ENCODE measurements around the gene GLB1L2. TPM values are rescaled to one million over a fixed set of nuclear protein-coding genes. Genes with fewer than 3 reads are reported as not detected.

The GLB1L2 gene
- total RNA-seq, 1 experiment from 2014 or later: 27.1 TPM

DNA sequence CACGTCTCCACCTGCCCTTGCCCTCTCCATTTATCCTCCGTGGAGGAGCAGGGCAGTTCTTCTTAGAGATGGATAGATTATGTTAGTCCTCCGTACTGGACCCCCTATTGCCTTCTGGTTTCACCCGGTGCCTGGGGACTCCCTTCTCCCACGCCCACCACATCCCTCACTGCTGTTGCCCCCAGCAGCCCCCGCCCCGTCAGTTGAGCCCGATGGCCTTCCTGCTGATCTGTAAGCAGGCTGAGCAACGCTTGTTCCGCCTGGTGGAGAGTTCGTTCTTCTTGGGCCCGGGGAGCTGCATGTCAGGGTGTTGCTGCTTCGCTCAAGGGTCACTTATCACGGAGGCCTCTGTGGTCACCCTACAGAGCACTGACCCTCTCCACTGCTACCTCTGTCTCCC, 46.1 kb downstream of the GLB1L2 start:
- Histone ChIP-seq H4K20me1 (ENCODE audit: insufficient read depth) (no peaks in the 10 kb centered on the region), H3K9me2 (ENCODE audit: insufficient read depth) (no peaks in the 10 kb centered on the region), H3K27me3 (ENCODE audit: insufficient read depth, low read length) (no peaks in the 10 kb centered on the region), H3K4me2 (ENCODE audit: low read length) (no peak overlapping the region), H2AFZ (ENCODE audit: low read depth, low read length, poor library complexity, severe bottlenecking) (no peak overlapping the region), H3K9ac (ENCODE audit: low read length) (no peak overlapping the region), H3K9me3 (ENCODE audit: control insufficient read depth in 1 of 2, insufficient read depth in 1 of 2, low read depth in 1 of 2, low read length in 2 of 2) (no peaks in the 10 kb centered on the region), H3K27ac (ENCODE audit: low read depth, low read length) (no peak overlapping the region), H3K4me1 (ENCODE audit: control insufficient read depth in 1 of 2, insufficient read depth in 2 of 2, low read length in 2 of 2) (no peaks in the 10 kb centered on the region), H3K79me2 (ENCODE audit: insufficient read depth, low read length) (no peaks in the 10 kb centered on the region), H3K4me3 (replicated peaks in 1 of 2; ENCODE audit: low read depth in 1 of 2, low read length in 2 of 2) (no peak overlapping the region), H3K36me3 (ENCODE audit: control insufficient read depth in 1 of 2, insufficient read depth in 2 of 2, low read length in 2 of 2) (no peaks in the 10 kb centered on the region)
- no peak for TF ChIP-seq ELF1 (IDR thresholded peaks at IDR 0.05; ENCODE audit: borderline replicate concordance, low read depth)
- no peak for TF ChIP-seq ZFX (IDR thresholded peaks at IDR 0.05)
- TF ChIP-seq CEBPB (IDR thresholded peaks at IDR 0.05; ENCODE audit: low read depth): no peak
- no peak for TF ChIP-seq EZH2phosphoT487 (IDR thresholded peaks at IDR 0.05; ENCODE audit: borderline replicate concordance)
- no peak for TF ChIP-seq FOSL1 (IDR thresholded peaks at IDR 0.05; ENCODE audit: low read depth)
- TF ChIP-seq, protein P1, sequence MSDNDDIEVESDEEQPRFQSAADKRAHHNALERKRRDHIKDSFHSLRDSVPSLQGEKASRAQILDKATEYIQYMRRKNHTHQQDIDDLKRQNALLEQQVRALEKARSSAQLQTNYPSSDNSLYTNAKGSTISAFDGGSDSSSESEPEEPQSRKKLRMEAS (IDR thresholded peaks at IDR 0.05): no peak
- TF ChIP-seq EGR1 (IDR thresholded peaks at IDR 0.05; ENCODE audit: low read depth): no peak
- TF ChIP-seq, protein P2, sequence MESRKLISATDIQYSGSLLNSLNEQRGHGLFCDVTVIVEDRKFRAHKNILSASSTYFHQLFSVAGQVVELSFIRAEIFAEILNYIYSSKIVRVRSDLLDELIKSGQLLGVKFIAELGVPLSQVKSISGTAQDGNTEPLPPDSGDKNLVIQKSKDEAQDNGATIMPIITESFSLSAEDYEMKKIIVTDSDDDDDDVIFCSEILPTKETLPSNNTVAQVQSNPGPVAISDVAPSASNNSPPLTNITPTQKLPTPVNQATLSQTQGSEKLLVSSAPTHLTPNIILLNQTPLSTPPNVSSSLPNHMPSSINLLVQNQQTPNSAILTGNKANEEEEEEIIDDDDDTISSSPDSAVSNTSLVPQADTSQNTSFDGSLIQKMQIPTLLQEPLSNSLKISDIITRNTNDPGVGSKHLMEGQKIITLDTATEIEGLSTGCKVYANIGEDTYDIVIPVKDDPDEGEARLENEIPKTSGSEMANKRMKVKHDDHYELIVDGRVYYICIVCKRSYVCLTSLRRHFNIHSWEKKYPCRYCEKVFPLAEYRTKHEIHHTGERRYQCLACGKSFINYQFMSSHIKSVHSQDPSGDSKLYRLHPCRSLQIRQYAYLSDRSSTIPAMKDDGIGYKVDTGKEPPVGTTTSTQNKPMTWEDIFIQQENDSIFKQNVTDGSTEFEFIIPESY (IDR thresholded peaks at IDR 0.05; ENCODE audit: extremely low read depth, insufficient replicate concordance, low read length): no peak
- TF ChIP-seq RAD21 (IDR thresholded peaks at IDR 0.05; ENCODE audit: low read depth): no peak
- TF ChIP-seq POLR2AphosphoS5 (IDR thresholded peaks at IDR 0.05; ENCODE audit: low read depth, low read length): no peak
- DNase-seq (ENCODE audit: low read depth, low spot score) (no peak), ATAC-seq (no peak)
- BruUV-seq (replicated peaks): no TSS peak
- intact Hi-C loops (cut with micrococcal nuclease): no loop called here
- ChIA-PET CTCF (no interaction called here), POLR2A (no interaction called here), RAD21 (ENCODE audit: low non-redundant PET in 1 of 2, low total read pairs in 2 of 2, uncharacterized antibody in 2 of 2, unreplicated experiment in 2 of 2) (no interaction called here)

DNA sequence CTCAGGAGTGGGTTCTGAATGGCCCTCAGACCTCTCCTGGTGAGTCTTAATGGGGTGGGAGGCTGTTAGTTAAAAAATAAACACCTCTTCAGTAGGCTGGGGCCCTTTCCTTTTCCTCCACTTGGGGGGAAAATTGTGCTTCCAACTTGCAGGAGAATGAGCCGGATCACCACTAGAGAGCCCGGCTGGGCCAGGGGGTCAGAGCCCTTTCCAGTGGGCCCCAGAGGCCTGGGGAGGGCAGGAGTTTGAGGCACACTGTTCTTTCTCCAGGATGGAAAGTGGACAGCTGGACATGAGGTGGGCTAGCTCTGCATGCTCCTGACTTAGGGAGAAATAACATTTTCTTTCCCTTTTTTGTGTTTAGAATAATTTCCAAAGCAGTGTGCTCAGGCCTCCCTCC, 47.5 kb downstream of the GLB1L2 start:
- no peak for TF ChIP-seq CBX3 (IDR thresholded peaks at IDR 0.05; ENCODE audit: low read depth)
- TF ChIP-seq, protein P2 (IDR thresholded peaks at IDR 0.05; ENCODE audit: extremely low read depth, insufficient replicate concordance, low read length): no peak
- no peak for TF ChIP-seq SIN3A (IDR thresholded peaks at IDR 0.05; ENCODE audit: low read depth)
- TF ChIP-seq, protein P3, sequence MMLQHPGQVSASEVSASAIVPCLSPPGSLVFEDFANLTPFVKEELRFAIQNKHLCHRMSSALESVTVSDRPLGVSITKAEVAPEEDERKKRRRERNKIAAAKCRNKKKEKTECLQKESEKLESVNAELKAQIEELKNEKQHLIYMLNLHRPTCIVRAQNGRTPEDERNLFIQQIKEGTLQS (IDR thresholded peaks at IDR 0.05): no peak
- TF ChIP-seq SP1 (IDR thresholded peaks at IDR 0.05; ENCODE audit: low read depth): no peak
- TF ChIP-seq EZH2phosphoT487 (IDR thresholded peaks at IDR 0.05; ENCODE audit: borderline replicate concordance): no peak
- no peak for TF ChIP-seq POLR2AphosphoS5 (IDR thresholded peaks at IDR 0.05; ENCODE audit: low read depth, low read length)
- TF ChIP-seq EGR1 (IDR thresholded peaks at IDR 0.05; ENCODE audit: low read depth): no peak
- TF ChIP-seq EZH2 (IDR thresholded peaks at IDR 0.05): no peak
- no peak for TF ChIP-seq YY1 (IDR thresholded peaks at IDR 0.05; ENCODE audit: extremely low read depth, insufficient replicate concordance, low read depth, low read length)
- no peak for TF ChIP-seq ZFX (IDR thresholded peaks at IDR 0.05)
- no peak for TF ChIP-seq RAD21 (IDR thresholded peaks at IDR 0.05; ENCODE audit: low read depth)
- TF ChIP-seq TCF7L2 (IDR thresholded peaks at IDR 0.05; ENCODE audit: borderline replicate concordance, extremely low read depth, insufficient read depth, insufficient read length): no peak
- no peak for TF ChIP-seq JUND (IDR thresholded peaks at IDR 0.05)
- Histone ChIP-seq H3K4me1 (ENCODE audit: control insufficient read depth in 1 of 2, insufficient read depth in 2 of 2, low read length in 2 of 2) (no peaks in the 10 kb centered on the region), H2AFZ (ENCODE audit: low read depth, low read length, poor library complexity, severe bottlenecking) (no peak overlapping the region), H3K9ac (ENCODE audit: low read length) (no peak overlapping the region), H3K4me2 (ENCODE audit: low read length) (no peak overlapping the region), H4K20me1 (ENCODE audit: insufficient read depth) (no peaks in the 10 kb centered on the region), H3K36me3 (ENCODE audit: control insufficient read depth in 1 of 2, insufficient read depth in 2 of 2, low read length in 2 of 2) (no peaks in the 10 kb centered on the region), H3K27me3 (ENCODE audit: insufficient read depth, low read length) (no peaks in the 10 kb centered on the region), H3K9me2 (ENCODE audit: insufficient read depth) (no peaks in the 10 kb centered on the region), H3K4me3 (replicated peaks in 1 of 2; ENCODE audit: low read depth in 1 of 2, low read length in 2 of 2) (no peak overlapping the region), H3K79me2 (ENCODE audit: insufficient read depth, low read length) (no peaks in the 10 kb centered on the region), H3K27ac (ENCODE audit: low read depth, low read length) (no peak overlapping the region), H3K9me3 (ENCODE audit: control insufficient read depth in 1 of 2, insufficient read depth in 1 of 2, low read depth in 1 of 2, low read length in 2 of 2) (no peaks in the 10 kb centered on the region)
- CTCF ChIA-PET: no interaction called here
- DNase-seq (ENCODE audit: low read depth, low spot score) (no peak), ATAC-seq (no peak)
- BruUV-seq (replicated peaks): no TSS peak
- RAD21 ChIA-PET (ENCODE audit: low non-redundant PET in 1 of 2, low total read pairs in 2 of 2, uncharacterized antibody in 2 of 2, unreplicated experiment in 2 of 2): no interaction called here
- POLR2A ChIA-PET: no interaction called here
- intact Hi-C loops (cut with micrococcal nuclease): no loop called here

All from HCT116 (cell line).